PC-3 (cell line): Measurements from ENCODE around the gene TSPAN16. TPM values are rescaled to one million over a fixed set of nuclear protein-coding genes. Genes with fewer than 3 reads are reported as not detected.

Experiments
- ATAC-seq: fragments of 200-7000 bp; cut with Tn5 transposase; 2 replicates; pipeline ENCODE4 v1.9.1; 2020; ENCODE audit warnings: mild to moderate bottlenecking, moderate library complexity
- BruUV-seq: library from RNA; stranded (reverse); fragments of 400-500 nt; replicated peaks from 2 replicates; lab custom pipeline; 2021; lab: Mats Ljungman, UMichigan
- CTCF ChIA-PET: fragments of 300-600 bp; sonication (Branson Sonifier 250); formaldehyde crosslinking; loops from one replicate; lab custom pipeline; 2022; ENCODE audit warnings: antibody characterized with exemption; lab: Charles Lee
- POLR2A ChIA-PET: fragments of 300-600 bp; sonication (Branson Sonifier 250); formaldehyde crosslinking; loops from one replicate; lab custom pipeline; 2022; ENCODE audit warnings: antibody characterized with exemption; ENCODE audit not compliant: unreplicated experiment; lab: Charles Lee
- DNase-seq: peaks from one replicate; pipeline ENCODE4 v3.0.0-alpha.2; 2015
- H2AFZ ChIP-seq: fragments of 300-600 bp; sonication (generic); 2 replicates; pipeline ENCODE4 v1.6.0; 2016; ENCODE audit warnings: antibody characterized with exemption, low read length
- H3F3A ChIP-seq: fragments of 300-600 bp; sonication (generic); one replicate; pipeline ENCODE4 v1.6.0; 2017; ENCODE audit warnings: antibody characterized with exemption, low read length, control low read depth, mild to moderate bottlenecking; ENCODE audit not compliant: unreplicated experiment
- H3K27ac ChIP-seq: fragments of 300-600 bp; sonication (generic); 2 replicates; pipeline ENCODE4 v1.5.1; 2016; ENCODE audit warnings: mild to moderate bottlenecking, low read length
- H3K27me3 ChIP-seq: fragments of 300-600 bp; sonication (generic); 2 replicates; pipeline ENCODE4 v1.6.1; 2016; ENCODE audit warnings: low read length, mixed read lengths
- H3K36me3 ChIP-seq: fragments of 300-600 bp; sonication (generic); 2 replicates; pipeline ENCODE4 v1.6.1; 2016; ENCODE audit warnings: low read depth, mixed run types, low read length, mixed read lengths
- H3K4me1 ChIP-seq: fragments of 300-600 bp; sonication (generic); 2 replicates; pipeline ENCODE4 v1.5.1; 2016; ENCODE audit warnings: low read length; ENCODE audit not compliant: insufficient read depth
- H3K4me2 ChIP-seq: fragments of 300-600 bp; sonication (generic); 2 replicates; pipeline ENCODE4 v1.6.0; 2016; ENCODE audit warnings: low read length
- H3K4me3 ChIP-seq: fragments of 300-600 bp; sonication (generic); 2 replicates; pipeline ENCODE4 v1.5.1; 2016; ENCODE audit warnings: mild to moderate bottlenecking, low read length, mixed read lengths
- H3K79me2 ChIP-seq: fragments of 300-600 bp; sonication (generic); 2 replicates; pipeline ENCODE4 v1.6.1; 2017; ENCODE audit warnings: low read length, mixed read lengths
- H3K9ac ChIP-seq: fragments of 300-600 bp; sonication (generic); 2 replicates; pipeline ENCODE4 v1.6.0; 2016; ENCODE audit warnings: mild to moderate bottlenecking, low read length
- H3K9me2 ChIP-seq: fragments of 300-600 bp; sonication (generic); replicated peaks from 2 replicates; pipeline ENCODE4 v1.6.1; 2016; ENCODE audit warnings: mixed run types, low read length, mixed read lengths
- H3K9me3 ChIP-seq: fragments of 300-600 bp; sonication (generic); 2 replicates; pipeline ENCODE4 v1.6.1; 2016; ENCODE audit warnings: low read length, mixed read lengths
- H4K20me1 ChIP-seq: fragments of 300-600 bp; sonication (generic); 2 replicates; pipeline ENCODE4 v1.6.1; 2016; ENCODE audit warnings: low read length, mixed read lengths
- CTCF ChIP-seq: fragments of 300-600 bp; sonication (generic); conservative IDR thresholded peaks from 2 replicates; pipeline ENCODE4 v1.5.1; 2017; ENCODE audit warnings: antibody characterized with exemption, low read depth, mild to moderate bottlenecking, low read length
- EZH2 ChIP-seq: fragments of 300-600 bp; sonication (generic); IDR thresholded peaks from one replicate; pipeline ENCODE4 v1.6.1; 2017; ENCODE audit warnings: antibody characterized with exemption, mild to moderate bottlenecking, low read length; ENCODE audit not compliant: unreplicated experiment
- EZH2phosphoT487 ChIP-seq: fragments of 300-600 bp; sonication (generic); IDR thresholded peaks from 2 replicates; pipeline ENCODE4 v1.6.1; 2018; ENCODE audit warnings: mild to moderate bottlenecking, antibody characterized with exemption, low read length, borderline replicate concordance
- intact Hi-C: fragments of 100-400 bp; cut with micrococcal nuclease; formaldehyde crosslinking; loops from 2 replicates; pipeline ENCODE4 v1.9.0; 2023
- total RNA-seq: library from RNA; depleted of rRNA; stranded (reverse); fragments of >200 nt; gene quantifications from 2 replicates; pipeline ENCODE4 v1.2.3, GENCODE V29; 2014

TSPAN16 gene
- total RNA-seq, 1 experiment from 2014 or later, result not detected

GRCh38 chr19:11324079-11324661 lies 28.2 kb downstream of the TSPAN16 start:
- Histone ChIP-seq H3K27me3 (no peaks in the 10 kb centered on the region), H3K9me3 (no peaks in the 10 kb centered on the region), H3K4me3 (no peak overlapping the region), H3K4me2 (no peak overlapping the region), H3K4me1 (0 out of 2 replicates have a peak, but pooled peaks cover 3% of the 10 kb centered on the region), H3F3A (no peaks in the 10 kb centered on the region), H3K36me3 (peaks cover 8% of the 10 kb centered on the region), H3K9ac (no peak overlapping the region), H3K9me2 (no peaks in the 10 kb centered on the region), H3K27ac (no peak overlapping the region), H4K20me1 (no peaks in the 10 kb centered on the region), H2AFZ (no peak overlapping the region), H3K79me2 (no peaks in the 10 kb centered on the region)
- no TSS peak for BruUV-seq
- TF ChIP-seq CTCF, result no peak
- no peak for TF ChIP-seq EZH2phosphoT487
- TF ChIP-seq EZH2, result no peak
- ChIA-PET CTCF (interaction anchor here (0.5 to 0.7 kb wide), 3 partner anchors 53 to 378 kb away, joined by 3 to 5 read pairs (median 4); no protein-coding TSS in a partner anchor), POLR2A (no interaction called here)
- intact Hi-C loops, result no loop called here
- ATAC-seq, result peak; percentile 42; the same call in 1 of the 2 replicates
- DNase-seq, result peak; percentile 57

- Histone ChIP-seq H3K4me2 (no peak overlapping the region), H3K4me1 (0 out of 2 replicates have a peak, but pooled peaks cover under 1% of the 10 kb centered on the region), H3K4me3 (no peak overlapping the region), H3K27me3 (no peaks in the 10 kb centered on the region), H3K27ac (no peak overlapping the region), H4K20me1 (no peaks in the 10 kb centered on the region), H3K9ac (no peak overlapping the region), H3K9me2 (no peaks in the 10 kb centered on the region), H3F3A (no peaks in the 10 kb centered on the region), H2AFZ (no peak overlapping the region), H3K79me2 (no peaks in the 10 kb centered on the region), H3K9me3 (no peaks in the 10 kb centered on the region), H3K36me3 (peaks cover 9% of the 10 kb centered on the region)
- POLR2A ChIA-PET, result interaction anchor here (0.6 kb wide), 1 partner anchor 234 kb away, joined by 3 read pairs; the partner anchor contains the start of gene ELOF1
- no TSS peak for BruUV-seq
- DNase-seq, result no peak
- no peak for ATAC-seq
- intact Hi-C loops, result no loop called here
- CTCF ChIA-PET, result interaction anchor here (0.7 kb wide), 1 partner anchor 377 kb away, joined by 4 read pairs; no protein-coding TSS in a partner anchor
- TF ChIP-seq EZH2phosphoT487 (no peak), CTCF (no peak), EZH2 (no peak)
Observed at GRCh38 chr19:11324748-11325389, 28.9 kb downstream of the TSPAN16 start.
